HEK293 (cell line): ENCODE results near the gene PROX1.

Source experiments
- CTCF ChIA-PET: fragments of 350-600 bp; formaldehyde crosslinking; extraction: SDS; loops from one replicate; lab custom pipeline; 2021; ENCODE audit warnings: antibody characterized with exemption; lab: Yijun Ruan, JAX
- POLR2A ChIA-PET: fragments of 300-600 bp; formaldehyde crosslinking; extraction: SDS; loops from one replicate; lab custom pipeline; 2020; ENCODE audit warnings: antibody characterized with exemption, inconsistent platforms; lab: Yijun Ruan, JAX
- H3K27ac ChIP-seq: fragments of 200-500 bp; sonication (Bioruptor generic); 2 replicates; pipeline ENCODE4 v1.5.1; 2014; ENCODE audit warnings: low read depth, low read length, control low read depth, inconsistent platforms; ENCODE audit errors: extremely low read depth
- H3K36me3 ChIP-seq, 2 experiments: fragments of 200-500 bp in 1 of 2; sonication (Bioruptor generic) in 1 of 2; 1 replicate in 1 of 2; 2 replicates in 1 of 2; pipeline ENCODE4 v1.5.1; 2014 to 2017; ENCODE audit warnings: inconsistent platforms in 2 of 2, low read length in 2 of 2; ENCODE audit not compliant: control insufficient read depth in 2 of 2, insufficient read depth in 1 of 2
- H3K4me1 ChIP-seq: fragments of 200-500 bp; sonication (Bioruptor generic); 2 replicates; pipeline ENCODE4 v1.5.1; 2014; ENCODE audit warnings: mild to moderate bottlenecking, low read length, inconsistent platforms; ENCODE audit not compliant: control insufficient read depth, insufficient read depth
- H3K4me3 ChIP-seq: 2 replicates; pipeline ENCODE4 v1.5.1; 2011; ENCODE audit warnings: low read depth, mild to moderate bottlenecking, control low read depth, low read length, moderate library complexity
- H3K9me3 ChIP-seq: fragments of 200-500 bp; sonication (Bioruptor generic); 2 replicates; pipeline ENCODE4 v1.5.1; 2014; ENCODE audit warnings: low read depth, low read length, inconsistent platforms; ENCODE audit not compliant: control insufficient read depth, insufficient read depth
- EGR2 ChIP-seq: fragments of 450-650 bp; formaldehyde crosslinking; IDR thresholded peaks from 2 replicates; pipeline ENCODE4 v1.5.1; 2016; ENCODE audit warnings: low read depth, missing biosample characterization, missing genetic modification characterization
- HOXD13 ChIP-seq: sonication (generic); formaldehyde crosslinking; IDR thresholded peaks from 2 replicates; pipeline ENCODE4 v1.8.0; 2022; ENCODE audit warnings: missing genetic modification reagents, borderline replicate concordance
- MZF1 ChIP-seq: fragments of 450-650 bp; formaldehyde crosslinking; IDR thresholded peaks from 2 replicates; pipeline ENCODE4 v1.5.1; 2017; ENCODE audit warnings: missing biosample characterization, missing genetic modification characterization, borderline replicate concordance
- SCRT2 ChIP-seq: fragments of 450-650 bp; formaldehyde crosslinking; IDR thresholded peaks from 2 replicates; pipeline ENCODE4 v1.5.1; 2016; ENCODE audit warnings: missing biosample characterization, missing genetic modification characterization
- SP2 ChIP-seq: fragments of 450-650 bp; formaldehyde crosslinking; IDR thresholded peaks from 2 replicates; pipeline ENCODE4 v1.5.1; 2016; ENCODE audit warnings: missing biosample characterization, missing genetic modification characterization
- TRIM28 ChIP-seq: IDR thresholded peaks from 2 replicates; pipeline ENCODE4 v1.6.1; 2011; ENCODE audit warnings: low read length, control low read depth, borderline replicate concordance
- ZIC2 ChIP-seq: fragments of 450-650 bp; formaldehyde crosslinking; IDR thresholded peaks from 2 replicates; pipeline ENCODE4 v1.5.1; 2016; ENCODE audit warnings: missing biosample characterization, missing genetic modification characterization
- ZNF112 ChIP-seq: fragments of 450-650 bp; formaldehyde crosslinking; IDR thresholded peaks from 2 replicates; pipeline ENCODE4 v1.5.0; 2017; ENCODE audit warnings: missing biosample characterization, missing genetic modification characterization
- ZNF175 ChIP-seq: fragments of 450-650 bp; formaldehyde crosslinking; IDR thresholded peaks from 2 replicates; pipeline ENCODE4 v1.5.1; 2016; ENCODE audit warnings: missing biosample characterization, missing genetic modification characterization
- ZNF354C ChIP-seq: fragments of 450-650 bp; formaldehyde crosslinking; IDR thresholded peaks from 2 replicates; pipeline ENCODE4 v1.5.1; 2016; ENCODE audit warnings: missing biosample characterization, missing genetic modification characterization, low read depth, borderline replicate concordance
- ZNF366 ChIP-seq: fragments of 450-650 bp; formaldehyde crosslinking; conservative IDR thresholded peaks from 2 replicates; pipeline ENCODE4 v1.5.1; 2016; ENCODE audit warnings: missing biosample characterization, missing genetic modification characterization
- ZNF416 ChIP-seq: fragments of 450-650 bp; formaldehyde crosslinking; IDR thresholded peaks from 2 replicates; pipeline ENCODE4 v1.5.1; 2016; ENCODE audit warnings: missing biosample characterization, missing genetic modification characterization
- ZNF433 ChIP-seq: fragments of 450-650 bp; formaldehyde crosslinking; IDR thresholded peaks from 2 replicates; pipeline ENCODE4 v1.5.1; 2016; ENCODE audit warnings: missing biosample characterization, missing genetic modification characterization, low read depth
- ZNF529 ChIP-seq: fragments of 450-650 bp; formaldehyde crosslinking; IDR thresholded peaks from 2 replicates; pipeline ENCODE4 v1.5.1; 2017; ENCODE audit warnings: missing genetic modification characterization, missing biosample characterization; ENCODE audit not compliant: insufficient replicate concordance
- ZNF624 ChIP-seq: fragments of 450-650 bp; formaldehyde crosslinking; IDR thresholded peaks from 2 replicates; pipeline ENCODE4 v1.5.1; 2017; ENCODE audit warnings: missing biosample characterization, missing genetic modification characterization
- ZNF701 ChIP-seq: fragments of 450-650 bp; formaldehyde crosslinking; IDR thresholded peaks from 2 replicates; pipeline ENCODE4 v1.5.1; 2016; ENCODE audit warnings: missing biosample characterization, missing genetic modification characterization
- ZNF704 ChIP-seq: fragments of 450-650 bp; formaldehyde crosslinking; IDR thresholded peaks from 2 replicates; pipeline ENCODE4 v1.5.1; 2016; ENCODE audit warnings: missing biosample characterization, missing genetic modification characterization
- ZNF76 ChIP-seq: fragments of 450-650 bp; formaldehyde crosslinking; IDR thresholded peaks from 2 replicates; pipeline ENCODE4; 2016; ENCODE audit warnings: low read depth, missing biosample characterization, missing genetic modification characterization, borderline replicate concordance
- ZSCAN23 ChIP-seq: fragments of 450-650 bp; formaldehyde crosslinking; IDR thresholded peaks from 2 replicates; pipeline ENCODE4 v1.5.1; 2016; ENCODE audit warnings: missing biosample characterization, missing genetic modification characterization
- ZSCAN30 ChIP-seq: fragments of 450-650 bp; IDR thresholded peaks from 2 replicates; pipeline ENCODE4 v1.5.1; 2018; ENCODE audit warnings: missing biosample characterization, mild to moderate bottlenecking, missing genetic modification characterization, moderate library complexity
- ZXDB ChIP-seq: fragments of 450-650 bp; formaldehyde crosslinking; IDR thresholded peaks from 2 replicates; pipeline ENCODE4 v1.5.1; 2016; ENCODE audit warnings: missing biosample characterization, missing genetic modification characterization
- TF ChIP-seq, protein P1 (sequence below): fragments of 450-650 bp; formaldehyde crosslinking; IDR thresholded peaks from 2 replicates; pipeline ENCODE4 v1.5.1; 2017; ENCODE audit warnings: missing biosample characterization, missing genetic modification characterization

Gene PROX1

DNA sequence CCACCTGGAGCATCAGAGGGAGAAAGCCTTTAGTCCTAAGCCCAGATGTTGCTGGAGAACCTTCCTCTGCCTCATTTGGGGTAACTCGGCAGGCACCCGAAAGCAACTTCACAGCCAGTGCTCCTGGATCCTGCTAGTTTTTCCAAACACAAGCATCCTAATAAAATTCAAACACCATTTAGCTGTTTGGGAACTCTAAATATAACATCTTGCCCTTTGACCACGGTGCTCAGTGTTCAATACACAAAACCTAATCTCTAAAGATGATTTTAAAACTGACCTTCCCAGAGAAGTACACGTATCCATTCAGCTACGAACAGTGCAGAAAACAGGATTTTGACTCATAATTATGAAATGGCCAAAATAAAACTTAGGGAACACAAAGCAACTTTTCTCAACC is 40.3 kb downstream of the PROX1 start:
- POLR2A ChIA-PET, result no interaction called here
- Histone ChIP-seq H3K9me3 (no peaks in the 10 kb centered on the region), H3K4me3 (no peak overlapping the region), H3K36me3 (peaks cover 0 to 8% of the 10 kb centered on the region in 2 experiments; a peak in 1 of 3 replicates)
- CTCF ChIA-PET, result no interaction called here
- TF ChIP-seq ZNF416 (no peak), SCRT2 (no peak), ZNF76 (tag by site-specific recombination) (no peak), ZNF624 (tag by site-specific recombination) (no peak), TRIM28 (no peak), ZNF112 (tag by site-specific recombination) (no peak), ZNF704 (tag by site-specific recombination) (no peak), ZXDB (tag by site-specific recombination) (no peak), EGR2 (no peak), ZNF433 (no peak), ZSCAN23 (tag by site-specific recombination) (no peak), ZIC2 (tag by site-specific recombination) (no peak), ZNF529 (tag by site-specific recombination) (no peak), ZNF354C (tag by site-specific recombination) (no peak), ZNF175 (tag by site-specific recombination) (no peak), MZF1 (tag by site-specific recombination) (no peak)
- TF ChIP-seq, protein P1, sequence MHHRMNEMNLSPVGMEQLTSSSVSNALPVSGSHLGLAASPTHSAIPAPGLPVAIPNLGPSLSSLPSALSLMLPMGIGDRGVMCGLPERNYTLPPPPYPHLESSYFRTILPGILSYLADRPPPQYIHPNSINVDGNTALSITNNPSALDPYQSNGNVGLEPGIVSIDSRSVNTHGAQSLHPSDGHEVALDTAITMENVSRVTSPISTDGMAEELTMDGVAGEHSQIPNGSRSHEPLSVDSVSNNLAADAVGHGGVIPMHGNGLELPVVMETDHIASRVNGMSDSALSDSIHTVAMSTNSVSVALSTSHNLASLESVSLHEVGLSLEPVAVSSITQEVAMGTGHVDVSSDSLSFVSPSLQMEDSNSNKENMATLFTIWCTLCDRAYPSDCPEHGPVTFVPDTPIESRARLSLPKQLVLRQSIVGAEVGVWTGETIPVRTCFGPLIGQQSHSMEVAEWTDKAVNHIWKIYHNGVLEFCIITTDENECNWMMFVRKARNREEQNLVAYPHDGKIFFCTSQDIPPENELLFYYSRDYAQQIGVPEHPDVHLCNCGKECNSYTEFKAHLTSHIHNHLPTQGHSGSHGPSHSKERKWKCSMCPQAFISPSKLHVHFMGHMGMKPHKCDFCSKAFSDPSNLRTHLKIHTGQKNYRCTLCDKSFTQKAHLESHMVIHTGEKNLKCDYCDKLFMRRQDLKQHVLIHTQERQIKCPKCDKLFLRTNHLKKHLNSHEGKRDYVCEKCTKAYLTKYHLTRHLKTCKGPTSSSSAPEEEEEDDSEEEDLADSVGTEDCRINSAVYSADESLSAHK (tag by site-specific recombination), result no peak
- TF ChIP-seq, all 188 proteins: peak for 0
- no peak overlapping the region for H3K27ac ChIP-seq
- H3K4me1 ChIP-seq, result no peaks in the 10 kb centered on the region

GRCh38 chr1:214028649-214029406 is 41.1 kb downstream of the PROX1 start:
- Histone ChIP-seq H3K36me3 (peaks cover 0 to 6% of the 10 kb centered on the region in 2 experiments; a peak in 1 of 3 replicates), H3K4me1 (no peaks in the 10 kb centered on the region), H3K27ac (no peak overlapping the region), H3K4me3 (no peak overlapping the region), H3K9me3 (no peaks in the 10 kb centered on the region)
- POLR2A ChIA-PET, result no interaction called here
- CTCF ChIA-PET, result no interaction called here
- no peak for TF ChIP-seq HOXD13 (CRISPR knock-in tag)
- no peak for TF ChIP-seq ZNF366
- no peak for TF ChIP-seq ZNF701 (tag by site-specific recombination)
- TF ChIP-seq SP2 (tag by site-specific recombination), result no peak
- TF ChIP-seq ZSCAN30 (tag by site-specific recombination), result no peak
